ENCODE measurements around the gene TMEM117.

DNA sequence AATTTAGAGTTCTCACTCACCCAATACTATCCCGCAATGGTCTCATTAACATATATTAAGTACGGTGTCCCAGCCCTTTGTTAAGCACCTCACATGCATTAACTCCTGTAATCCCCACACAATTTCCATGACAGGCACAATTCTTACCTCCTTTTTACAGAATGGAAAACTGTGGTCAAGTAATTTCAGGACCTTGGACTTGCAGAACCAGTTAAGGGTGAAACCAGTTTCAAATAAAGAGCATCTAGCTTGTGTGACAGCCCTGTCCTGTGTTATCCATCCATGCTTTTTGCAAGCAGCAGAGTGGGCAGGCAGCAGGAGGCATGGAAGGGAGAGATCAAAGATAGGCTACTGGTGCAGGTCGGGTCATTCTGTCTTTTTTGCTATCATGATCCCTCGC is 569.4 kb downstream of the TMEM117 start:
- TF ChIP-seq, protein P1, sequence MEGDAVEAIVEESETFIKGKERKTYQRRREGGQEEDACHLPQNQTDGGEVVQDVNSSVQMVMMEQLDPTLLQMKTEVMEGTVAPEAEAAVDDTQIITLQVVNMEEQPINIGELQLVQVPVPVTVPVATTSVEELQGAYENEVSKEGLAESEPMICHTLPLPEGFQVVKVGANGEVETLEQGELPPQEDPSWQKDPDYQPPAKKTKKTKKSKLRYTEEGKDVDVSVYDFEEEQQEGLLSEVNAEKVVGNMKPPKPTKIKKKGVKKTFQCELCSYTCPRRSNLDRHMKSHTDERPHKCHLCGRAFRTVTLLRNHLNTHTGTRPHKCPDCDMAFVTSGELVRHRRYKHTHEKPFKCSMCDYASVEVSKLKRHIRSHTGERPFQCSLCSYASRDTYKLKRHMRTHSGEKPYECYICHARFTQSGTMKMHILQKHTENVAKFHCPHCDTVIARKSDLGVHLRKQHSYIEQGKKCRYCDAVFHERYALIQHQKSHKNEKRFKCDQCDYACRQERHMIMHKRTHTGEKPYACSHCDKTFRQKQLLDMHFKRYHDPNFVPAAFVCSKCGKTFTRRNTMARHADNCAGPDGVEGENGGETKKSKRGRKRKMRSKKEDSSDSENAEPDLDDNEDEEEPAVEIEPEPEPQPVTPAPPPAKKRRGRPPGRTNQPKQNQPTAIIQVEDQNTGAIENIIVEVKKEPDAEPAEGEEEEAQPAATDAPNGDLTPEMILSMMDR (IDR thresholded peaks at IDR 0.05) = no peak
- TF ChIP-seq POLR2AphosphoS5 (IDR thresholded peaks at IDR 0.05) = no peak

Data from stomach (tissue), 4 donors.